ENCODE data around the gene NIM1K. TPM values are rescaled to one million over a fixed set of nuclear protein-coding genes. Genes with fewer than 3 reads are reported as not detected.
"Not testable (repeated sequence)": the region's sequence is repeated elsewhere in the genome, so short reads cannot be mapped to it uniquely, and the experiment has no call there.

The NIM1K gene
- total and polyA plus RNA-seq, 2 donors from 2014 or later, result 0.32 to 0.60 TPM

- Histone ChIP-seq H3K9ac (ENCODE audit: low read length in 3 of 3) (no peak overlapping the region), H3K27ac (ENCODE audit: low read depth in 2 of 2, low read length in 2 of 2) (no peak overlapping the region), H3K27me3 (ENCODE audit: control insufficient read depth, insufficient read depth, low read length) (no peaks in the 10 kb centered on the region), H3K36me3 (ENCODE audit: control insufficient read depth in 2 of 3, insufficient read depth in 3 of 3, low read length in 3 of 3) (no peaks in the 10 kb centered on the region), H3K4me1 (ENCODE audit: control insufficient read depth in 2 of 3, insufficient read depth in 2 of 3, low read depth in 1 of 3, low read length in 3 of 3) (peaks cover 0 to 17% (median 4%) of the 10 kb centered on the region in 3 donors), H3K4me3 (ENCODE audit: low read length in 3 of 3) (no peak overlapping the region), H3K9me3 (ENCODE audit: control insufficient read depth in 2 of 3, insufficient read depth in 1 of 3, low read length in 3 of 3) (no peaks in the 10 kb centered on the region)
- TF ChIP-seq CTCF (IDR thresholded peaks at IDR 0.05; ENCODE audit: borderline replicate concordance, extremely low read depth, insufficient read depth), result peak; percentile 59
- intact Hi-C loops (cut with DNase I), result no loop called here
- peak; percentile 17 for FAIRE-seq
- peak in 2 of 5 donors; percentile 79 to 88 for DNase-seq
These were observed 114.0 kb downstream of the NIM1K start for GRCh38 chr5:43305948-43306565.

- DNase-seq; H3K36me3 ChIP-seq (ENCODE audit: control insufficient read depth in 2 of 3, insufficient read depth in 3 of 3, low read length in 3 of 3); FAIRE-seq; H3K9ac ChIP-seq (ENCODE audit: low read length in 3 of 3); H3K4me3 ChIP-seq (ENCODE audit: low read length in 3 of 3); intact Hi-C loops (cut with DNase I); H3K27ac ChIP-seq (ENCODE audit: low read depth in 2 of 2, low read length in 2 of 2); H3K27me3 ChIP-seq (ENCODE audit: control insufficient read depth, insufficient read depth, low read length); H3K9me3 ChIP-seq (ENCODE audit: control insufficient read depth in 2 of 3, insufficient read depth in 1 of 3, low read length in 3 of 3): not testable (repeated sequence)
- H3K4me1 ChIP-seq (ENCODE audit: control insufficient read depth in 2 of 3, insufficient read depth in 2 of 3, low read depth in 1 of 3, low read length in 3 of 3), result peaks cover 0 to 12% (median 6%) of the 10 kb centered on the region in 3 donors
These were observed 114.9 kb downstream of the NIM1K start for GRCh38 chr5:43306954-43307353.

GRCh38 chr5:43309122-43309521 is 117.1 kb downstream of the NIM1K start:
- H3K27me3 ChIP-seq (ENCODE audit: control insufficient read depth, insufficient read depth, low read length), result no peaks in the 10 kb centered on the region
- no peak overlapping the region for H3K27ac ChIP-seq (ENCODE audit: low read depth in 2 of 2, low read length in 2 of 2)
- H3K4me3 ChIP-seq (ENCODE audit: low read length in 3 of 3), result no peak overlapping the region
- FAIRE-seq (no peak), DNase-seq (no peak)
- no peak for TF ChIP-seq CTCF (IDR thresholded peaks at IDR 0.05; ENCODE audit: borderline replicate concordance, extremely low read depth, insufficient read depth)
- no peak overlapping the region for H3K9ac ChIP-seq (ENCODE audit: low read length in 3 of 3)
- H3K36me3 ChIP-seq (ENCODE audit: control insufficient read depth in 2 of 3, insufficient read depth in 3 of 3, low read length in 3 of 3), result no peaks in the 10 kb centered on the region
- intact Hi-C loops (cut with DNase I), result no loop called here
- peaks cover 0 to 18% (median 16%) of the 10 kb centered on the region in 3 donors for H3K4me1 ChIP-seq (ENCODE audit: control insufficient read depth in 2 of 3, insufficient read depth in 2 of 3, low read depth in 1 of 3, low read length in 3 of 3)
- H3K9me3 ChIP-seq (ENCODE audit: control insufficient read depth in 2 of 3, insufficient read depth in 1 of 3, low read length in 3 of 3), result no peaks in the 10 kb centered on the region

GRCh38 chr5:43309637-43310036 is 117.6 kb downstream of the NIM1K start:
- FAIRE-seq (no peak), DNase-seq (peak in 3 of 5 donors; percentile 22 to 69 (median 53))
- H3K27ac ChIP-seq (ENCODE audit: low read depth in 2 of 2, low read length in 2 of 2), result no peak overlapping the region
- H3K27me3 ChIP-seq (ENCODE audit: control insufficient read depth, insufficient read depth, low read length), result no peaks in the 10 kb centered on the region
- intact Hi-C loops (cut with DNase I), result no loop called here
- H3K36me3 ChIP-seq (ENCODE audit: control insufficient read depth in 2 of 3, insufficient read depth in 3 of 3, low read length in 3 of 3), result no peaks in the 10 kb centered on the region
- peaks cover 0 to 18% (median 16%) of the 10 kb centered on the region in 3 donors for H3K4me1 ChIP-seq (ENCODE audit: control insufficient read depth in 2 of 3, insufficient read depth in 2 of 3, low read depth in 1 of 3, low read length in 3 of 3)
- no peak overlapping the region for H3K4me3 ChIP-seq (ENCODE audit: low read length in 3 of 3)
- TF ChIP-seq CTCF (IDR thresholded peaks at IDR 0.05; ENCODE audit: borderline replicate concordance, extremely low read depth, insufficient read depth), result no peak
- H3K9me3 ChIP-seq (ENCODE audit: control insufficient read depth in 2 of 3, insufficient read depth in 1 of 3, low read length in 3 of 3), result no peaks in the 10 kb centered on the region
- no peak overlapping the region for H3K9ac ChIP-seq (ENCODE audit: low read length in 3 of 3)

All from kidney (tissue), 14 donors.